D721Med (cell line): ENCODE data around the gene PCNX3.
"Not testable (repeated sequence)": the region's sequence is repeated elsewhere in the genome, so short reads cannot be mapped to it uniquely, and the experiment has no call there.

ENCODE experiments used
- DNase-seq: peaks from one replicate; pipeline ENCODE4 v3.0.0; 2011; ENCODE audit warnings: low spot score; ENCODE audit not compliant: insufficient read length
- FAIRE-seq: peaks from 2 replicates; lab custom pipeline; 2011; peaks lifted over from hg19 to GRCh38; lab: Jason Lieb, UNC
- TF ChIP-seq, protein P1 (sequence below): IDR thresholded peaks from 2 replicates; pipeline ENCODE4 v1.5.1; 2012; ENCODE audit warnings: mild to moderate bottlenecking, control low read depth; ENCODE audit not compliant: insufficient read depth; ENCODE audit errors: missing control alignments

Gene PCNX3

DNA sequence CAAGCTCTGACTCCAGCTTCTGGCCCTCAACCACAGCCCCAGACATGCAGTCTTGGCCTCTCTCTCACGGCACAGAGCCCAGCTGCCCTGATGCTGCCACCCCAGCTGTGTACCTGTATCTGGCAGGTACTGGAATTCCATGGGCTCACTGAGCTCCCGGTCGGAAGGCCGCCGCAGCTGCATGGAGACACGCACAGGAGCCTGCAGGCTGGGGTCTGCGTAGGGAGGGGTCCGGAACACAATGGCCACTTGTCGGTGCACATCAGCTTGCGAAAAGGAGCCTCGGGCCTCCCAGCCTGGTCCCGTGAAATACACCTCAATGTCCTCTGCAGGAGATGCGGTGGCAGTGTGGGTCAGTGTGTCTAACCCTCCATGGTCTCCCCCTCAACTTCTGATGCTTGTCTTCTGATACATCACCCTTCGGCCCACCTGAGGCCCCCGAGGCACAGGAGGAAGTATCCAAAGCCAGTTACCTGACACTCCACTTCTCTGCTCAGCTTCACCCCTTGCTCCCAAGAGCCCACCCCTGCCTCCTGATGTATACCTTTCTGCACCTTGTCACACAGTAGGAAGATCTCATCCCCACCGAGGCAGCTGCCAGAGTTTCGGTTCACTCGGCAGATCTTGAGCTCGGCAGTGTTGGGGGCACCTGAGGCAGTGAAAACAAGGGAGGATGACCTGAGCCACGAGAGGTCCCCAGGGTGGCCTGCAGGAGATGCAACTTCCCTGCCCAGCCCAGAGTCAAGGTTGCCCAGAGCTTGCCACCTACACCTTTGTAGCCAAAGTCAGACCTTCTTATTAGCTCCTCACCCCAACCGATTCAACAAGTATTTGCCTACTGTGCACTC, 42.8 kb downstream of the PCNX3 start:
- DNase-seq (no peak), FAIRE-seq (no peak)
- TF ChIP-seq, protein P1, sequence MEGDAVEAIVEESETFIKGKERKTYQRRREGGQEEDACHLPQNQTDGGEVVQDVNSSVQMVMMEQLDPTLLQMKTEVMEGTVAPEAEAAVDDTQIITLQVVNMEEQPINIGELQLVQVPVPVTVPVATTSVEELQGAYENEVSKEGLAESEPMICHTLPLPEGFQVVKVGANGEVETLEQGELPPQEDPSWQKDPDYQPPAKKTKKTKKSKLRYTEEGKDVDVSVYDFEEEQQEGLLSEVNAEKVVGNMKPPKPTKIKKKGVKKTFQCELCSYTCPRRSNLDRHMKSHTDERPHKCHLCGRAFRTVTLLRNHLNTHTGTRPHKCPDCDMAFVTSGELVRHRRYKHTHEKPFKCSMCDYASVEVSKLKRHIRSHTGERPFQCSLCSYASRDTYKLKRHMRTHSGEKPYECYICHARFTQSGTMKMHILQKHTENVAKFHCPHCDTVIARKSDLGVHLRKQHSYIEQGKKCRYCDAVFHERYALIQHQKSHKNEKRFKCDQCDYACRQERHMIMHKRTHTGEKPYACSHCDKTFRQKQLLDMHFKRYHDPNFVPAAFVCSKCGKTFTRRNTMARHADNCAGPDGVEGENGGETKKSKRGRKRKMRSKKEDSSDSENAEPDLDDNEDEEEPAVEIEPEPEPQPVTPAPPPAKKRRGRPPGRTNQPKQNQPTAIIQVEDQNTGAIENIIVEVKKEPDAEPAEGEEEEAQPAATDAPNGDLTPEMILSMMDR, result no peak

DNA sequence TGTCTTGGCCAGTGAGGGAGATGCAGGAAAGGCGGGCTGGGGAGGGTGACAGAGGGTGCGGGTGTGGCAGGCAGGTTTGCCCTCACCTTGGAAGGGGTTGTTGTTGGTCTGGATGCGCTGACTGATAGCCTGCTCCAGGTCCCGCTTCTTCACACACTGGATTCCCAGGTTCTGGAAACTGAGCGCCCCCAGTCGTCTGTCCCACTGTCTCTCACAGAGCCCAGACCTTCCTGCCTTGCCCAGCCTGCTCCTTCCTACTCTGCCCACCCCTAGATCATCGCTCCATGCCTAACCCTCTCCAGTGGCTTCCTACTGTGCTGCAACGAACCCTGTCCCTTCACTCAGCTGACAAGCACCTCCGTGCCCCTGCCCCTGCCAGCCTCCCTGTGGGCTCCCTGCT, 44.5 kb downstream of the PCNX3 start:
- TF ChIP-seq, protein P1, result no peak
- no peak for DNase-seq
- FAIRE-seq, result no peak

DNA sequence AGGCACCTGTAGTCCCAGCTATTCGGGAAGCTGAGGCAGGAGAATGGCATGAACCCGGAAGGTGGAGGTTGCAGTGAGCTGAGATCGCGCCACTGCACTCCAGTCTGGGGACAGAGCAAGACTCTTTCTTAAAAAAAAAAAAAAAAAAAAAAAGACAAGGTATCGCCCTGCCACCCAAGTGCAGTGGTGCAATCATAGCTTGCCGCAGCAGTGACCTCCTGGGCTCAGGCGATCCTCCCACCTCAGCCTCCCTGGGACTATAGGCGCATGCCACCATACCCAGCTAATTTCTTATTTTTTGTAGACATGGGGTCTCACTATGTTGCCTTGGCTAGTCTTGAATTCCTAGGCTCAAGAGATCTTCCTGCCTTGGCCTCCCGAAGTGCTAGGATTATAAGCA, 45.3 kb downstream of the PCNX3 start:
- FAIRE-seq, result not testable (repeated sequence)

DNA sequence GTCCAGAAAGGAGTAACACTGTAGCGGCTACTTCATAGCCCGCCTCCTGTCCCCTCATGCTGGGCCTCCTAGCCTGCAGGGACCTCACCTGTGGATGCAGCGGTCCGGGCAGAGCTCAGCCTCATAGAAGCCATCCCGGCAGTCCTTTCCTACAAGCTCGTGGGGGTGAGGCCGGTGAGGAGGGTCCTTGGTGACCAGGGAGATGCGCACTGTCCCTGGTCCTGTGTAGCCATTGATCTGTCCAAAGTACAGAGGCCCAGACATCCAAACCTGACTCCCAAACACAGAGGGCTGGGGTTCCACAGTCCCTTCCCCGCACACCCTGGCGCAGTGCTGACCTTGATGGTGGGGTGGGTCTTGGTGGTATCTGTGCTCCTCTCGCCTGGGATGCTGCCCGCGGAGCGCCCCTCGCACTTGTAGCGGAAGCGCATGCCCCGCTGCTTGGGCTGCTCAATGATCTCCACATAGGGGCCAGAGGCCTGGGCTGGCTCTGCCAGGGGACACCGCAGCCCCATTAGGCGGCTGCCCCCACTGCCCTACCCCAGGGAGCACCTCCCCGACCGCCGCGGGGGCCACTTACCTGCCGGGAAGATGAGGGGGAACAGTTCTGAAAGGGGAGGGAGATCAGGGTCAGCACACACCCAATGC, 46.1 kb downstream of the PCNX3 start:
- TF ChIP-seq, protein P1, result no peak
- FAIRE-seq (no peak), DNase-seq (no peak)

More for the DNA sequence above, 45.3 kb downstream of the PCNX3 start:
- DNase-seq, result not testable (repeated sequence)

DNA sequence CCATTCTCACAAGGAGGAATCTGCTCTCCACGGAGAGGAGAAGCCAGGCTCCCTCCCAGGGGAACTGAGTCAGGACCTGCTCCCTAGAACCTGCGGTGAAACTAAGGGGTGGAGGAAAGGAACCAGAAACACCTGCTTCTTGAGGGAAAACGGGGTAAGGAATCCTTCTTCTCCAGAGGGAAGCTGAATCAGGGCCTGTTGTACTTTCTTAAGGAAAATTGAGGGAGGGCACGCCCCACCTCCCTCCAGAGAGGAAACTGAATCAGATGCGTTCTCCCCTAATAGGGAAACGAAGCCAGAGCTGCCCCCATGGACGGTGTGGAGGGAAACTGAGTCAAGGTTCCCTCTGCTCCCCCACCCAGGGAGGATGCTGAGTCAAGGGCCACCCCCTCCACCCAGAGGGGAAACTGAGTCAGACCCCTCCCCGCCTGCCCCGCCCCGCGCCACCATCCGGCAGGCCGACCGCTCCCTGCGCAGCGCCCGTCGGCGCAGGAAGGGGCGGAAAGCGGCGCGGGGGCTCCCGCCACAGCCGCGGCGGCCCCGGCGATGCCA, 46.7 kb downstream of the PCNX3 start:
- DNase-seq, result no peak
- FAIRE-seq, result no peak
- TF ChIP-seq, protein P1, result no peak

DNA sequence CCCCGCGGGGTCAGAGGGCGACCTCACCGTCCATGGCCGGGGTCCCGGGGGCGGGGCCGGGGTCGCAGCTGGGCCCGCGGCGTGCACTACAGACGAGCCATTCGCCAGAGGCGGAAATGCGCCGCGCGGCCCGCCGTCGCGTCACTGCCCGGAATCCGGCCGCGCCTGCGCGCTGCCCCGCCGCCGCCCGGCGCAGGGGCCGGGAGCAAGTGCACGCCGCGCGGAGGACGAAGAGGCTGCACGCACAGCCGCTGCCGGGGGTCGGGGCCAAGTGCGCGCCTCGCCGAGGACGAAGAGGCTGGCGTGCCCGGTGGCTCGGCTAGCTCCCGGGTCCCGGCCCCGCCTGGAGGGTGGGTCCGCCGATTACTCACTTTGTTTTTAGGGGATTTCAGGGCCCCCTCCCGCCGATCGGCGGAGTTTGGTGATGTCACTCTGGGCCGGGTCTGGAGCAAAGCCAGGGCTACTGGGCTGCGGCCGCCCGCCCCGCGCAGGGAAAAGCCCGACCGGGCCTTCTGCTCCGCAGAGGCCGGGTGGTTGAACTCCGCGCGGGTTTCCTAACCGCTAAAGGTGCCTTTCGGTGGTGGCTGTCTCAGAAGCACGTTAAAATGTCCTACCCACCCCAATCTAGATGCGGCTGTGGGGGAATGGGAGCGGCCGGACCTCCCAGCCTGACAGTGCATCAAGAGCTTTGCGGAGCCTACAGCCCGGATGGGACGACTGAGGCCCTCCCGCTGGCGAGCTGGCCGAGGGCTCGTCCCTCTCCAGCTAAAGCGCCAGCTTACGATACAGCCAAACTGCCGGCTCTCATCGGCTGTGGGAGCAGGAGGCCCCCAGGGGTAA, 47.4 kb downstream of the PCNX3 start, which contains the start of gene RELA:
RELA (minus strand) TSS at position 118 of the 840 bp plus-strand sequence; CDS start at position 34, 84 bp downstream.
- TF ChIP-seq, protein P1, result no peak
- FAIRE-seq, result no peak
- peak; percentile 80 for DNase-seq
